A549 (cell line): ENCODE results near the gene PRDM1. TPM values are rescaled to one million over a fixed set of nuclear protein-coding genes. Genes with fewer than 3 reads are reported as not detected.

ENCODE experiments used
- ATAC-seq, 2 experiments: fragments of 200-7000 bp in 1 of 2; fragments of >200 bp in 1 of 2; cut with Nextera tagmentation in 1 of 2; cut with Tn5 transposase in 1 of 2; 3 replicates each; pipeline versions ENCODE4 v1.8.0 to v1.9.1; 2018 to 2020; ENCODE audit warnings: mild to moderate bottlenecking in 1 of 2, moderate library complexity in 1 of 2
- CTCF ChIA-PET: fragments of 300-600 bp; sonication (Branson Sonifier 250); formaldehyde crosslinking; extraction: SDS; loops from one replicate; lab custom pipeline; 2021; ENCODE audit warnings: antibody characterized with exemption, inconsistent platforms; lab: Yijun Ruan, JAX
- POLR2A ChIA-PET: fragments of 350-600 bp; formaldehyde crosslinking; extraction: SDS; loops from one replicate; lab custom pipeline; 2021; ENCODE audit warnings: antibody characterized with exemption, inconsistent platforms; lab: Yijun Ruan, JAX
- DNase-seq, 2 experiments: peaks; one replicate each; pipeline versions ENCODE4 v3.0.0 to v3.0.0-alpha.2; 2011 to 2016; ENCODE audit warnings: low read depth in 1 of 2, low spot score in 1 of 2
- FAIRE-seq: peaks from 2 replicates; lab custom pipeline; 2011; peaks lifted over from hg19 to GRCh38; lab: Jason Lieb, UNC
- H3K27ac ChIP-seq, 2 experiments: fragments of >200 bp; sonication (Bioruptor Twin); formaldehyde crosslinking; 3 replicates each; pipeline ENCODE4 v1.5.1; 2016 to 2017
- H3K4me1 ChIP-seq: fragments of >200 bp; sonication (Bioruptor Twin); formaldehyde crosslinking; 3 replicates; pipeline ENCODE4 v1.6.1; 2016
- H3K4me2 ChIP-seq: fragments of >200 bp; sonication (Bioruptor Twin); formaldehyde crosslinking; 3 replicates; pipeline ENCODE4 v1.6.1; 2016
- H3K4me3 ChIP-seq: fragments of >200 bp; sonication (Bioruptor Twin); formaldehyde crosslinking; 3 replicates; pipeline ENCODE4 v1.5.1; 2016
- H3K9me3 ChIP-seq: fragments of >200 bp; sonication (Bioruptor Twin); formaldehyde crosslinking; 3 replicates; pipeline ENCODE4 v1.6.1; 2016
- ATOH8 ChIP-seq: fragments of 250-450 bp; sonication (Bioruptor Pico); IDR thresholded peaks from 2 replicates; pipeline ENCODE4 v1.5.0; 2020; ENCODE audit warnings: low read depth, mild to moderate bottlenecking, moderate library complexity
- CHD2 ChIP-seq: fragments of 150-350 bp; IDR thresholded peaks from 2 replicates; pipeline ENCODE4 v1.6.1; 2014; ENCODE audit warnings: low read length; ENCODE audit not compliant: partially characterized antibody
- CTCF ChIP-seq: fragments of >200 bp; sonication (Bioruptor Twin); formaldehyde crosslinking; IDR thresholded peaks from 3 replicates; pipeline ENCODE4 v1.5.1; 2016
- E2F6 ChIP-seq: IDR thresholded peaks from 2 replicates; pipeline ENCODE4 v1.6.1; 2012; ENCODE audit warnings: low read depth, borderline replicate concordance
- ELK1 ChIP-seq: fragments of 150-350 bp; IDR thresholded peaks from 2 replicates; pipeline ENCODE4 v1.6.1; 2014; ENCODE audit warnings: low read depth, mild to moderate bottlenecking, low read length
- EP300 ChIP-seq, 2 experiments: fragments of >200 bp; sonication (Bioruptor Twin); formaldehyde crosslinking; IDR thresholded peaks; 2 replicates in 1 of 2; 3 replicates in 1 of 2; pipeline ENCODE4 v1.6.1; 2016 to 2017
- FOXS1 ChIP-seq: fragments of 250-450 bp; sonication (Bioruptor Pico); IDR thresholded peaks from 2 replicates; pipeline ENCODE4 v1.5.0; 2020; ENCODE audit warnings: mild to moderate bottlenecking, moderate library complexity
- HDAC2 ChIP-seq: fragments of 200-600 bp; sonication (generic); IDR thresholded peaks from 2 replicates; pipeline ENCODE4 v1.6.1; 2016
- HOXA7 ChIP-seq: fragments of 250-450 bp; sonication (Bioruptor Pico); IDR thresholded peaks from 2 replicates; pipeline ENCODE4 v1.5.0; 2020; ENCODE audit warnings: mild to moderate bottlenecking, moderate library complexity
- HOXB5 ChIP-seq: fragments of 250-450 bp; sonication (Bioruptor Pico); IDR thresholded peaks from 2 replicates; pipeline ENCODE4 v1.5.0; 2020; ENCODE audit warnings: mild to moderate bottlenecking, moderate library complexity
- JUNB ChIP-seq: fragments of >200 bp; sonication (Bioruptor Twin); formaldehyde crosslinking; IDR thresholded peaks from 2 replicates; pipeline ENCODE4 v1.6.1; 2016
- KDM1A ChIP-seq: fragments of 200-600 bp; sonication (generic); IDR thresholded peaks from 2 replicates; pipeline ENCODE4 v1.6.1; 2016; ENCODE audit warnings: low read depth, mild to moderate bottlenecking
- MAZ ChIP-seq: fragments of 150-350 bp; IDR thresholded peaks from 2 replicates; pipeline ENCODE4 v1.6.1; 2014; ENCODE audit warnings: antibody characterized with exemption, low read depth, low read length, borderline replicate concordance
- NPAS2 ChIP-seq: fragments of 250-450 bp; sonication (Bioruptor Pico); IDR thresholded peaks from 2 replicates; pipeline ENCODE4 v1.8.0; 2022; ENCODE audit warnings: mild to moderate bottlenecking, moderate library complexity, borderline replicate concordance
- USF2 ChIP-seq: fragments of 450-650 bp; IDR thresholded peaks from 2 replicates; pipeline ENCODE4 v1.6.1; 2014; ENCODE audit warnings: antibody characterized with exemption
- WGBS: methylation state at CpG from one replicate; pipeline ENCODE4 v1.1.6; 2017; ENCODE audit errors: missing lambda C conversion rate; 5-methylcytosine and 5-hydroxymethylcytosine counted together
- polyA plus RNA-seq, 4 experiments: library from polyadenylated mRNA; depleted of rRNA in 3 of 4; stranded (reverse); fragments of >200 nt; fragmentation: RNase III in 1 of 4; extraction: RNeasy Plus Mini Kit Qiagen cat#74134 plus additional on column Dnase treatment in 1 of 4; gene quantifications; 2 replicates in 3 of 4; 3 replicates in 1 of 4; pipeline ENCODE4 v1.2.3, GENCODE V29; 2011 to 2017

Gene PRDM1
- polyA plus RNA-seq, 2 of the 4 experiments (the other 2 are of a cell fraction), result 2.6 to 11.2 TPM

- no peak for TF ChIP-seq HDAC2
- TF ChIP-seq, all 56 proteins: peak for 0
These were observed 39.9 kb upstream of the PRDM1 start (continued) for GRCh38 chr6:106046116-106046853.

GRCh38 chr6:106046854-106047200, 39.3 kb upstream of the PRDM1 start:
- H3K4me2 ChIP-seq, result no peak overlapping the region
- no peak for FAIRE-seq
- no peak for TF ChIP-seq ATOH8
- TF ChIP-seq FOXS1 (CRISPR knock-in tag), result no peak
- no peak for TF ChIP-seq JUNB
- no peak for TF ChIP-seq CHD2
- TF ChIP-seq, all 56 proteins: peak for 0
- WGBS, result 86% methylated on average over 1 of the region's 1 CpG
- ATAC-seq, result no peak
- no peak for DNase-seq
- no peak overlapping the region for H3K27ac ChIP-seq
- ChIA-PET POLR2A (no interaction called here), CTCF (no interaction called here)
- no peak overlapping the region for H3K4me3 ChIP-seq
- no peaks in the 10 kb centered on the region for H3K9me3 ChIP-seq
- peaks cover 34% of the 10 kb centered on the region for H3K4me1 ChIP-seq

- ATAC-seq (no peak), DNase-seq (no peak), FAIRE-seq (no peak)
- Histone ChIP-seq H3K4me2 (no peak overlapping the region), H3K4me1 (peaks cover 39% of the 10 kb centered on the region), H3K9me3 (no peaks in the 10 kb centered on the region), H3K4me3 (no peak overlapping the region), H3K27ac (no peak overlapping the region)
- CTCF ChIA-PET, result interaction anchor here (0.5 to 0.6 kb wide), 3 partner anchors 189 to 880 kb away, joined by 3 read pairs; no protein-coding TSS in a partner anchor
- 81% methylated on average over 2 of the region's 2 CpGs for WGBS
- POLR2A ChIA-PET, result no interaction called here
- no peak for TF ChIP-seq USF2
- no peak for TF ChIP-seq MAZ
- TF ChIP-seq NPAS2 (CRISPR knock-in tag), result no peak
- no peak for TF ChIP-seq KDM1A
- TF ChIP-seq HOXB5 (CRISPR knock-in tag), result no peak
- no peak for TF ChIP-seq EP300 (IDR thresholded peaks at IDR 0.05)
- TF ChIP-seq HOXA7 (CRISPR knock-in tag), result no peak
- TF ChIP-seq ELK1, result no peak
- TF ChIP-seq CTCF, result no peak
These were observed 37.8 kb upstream of the PRDM1 start for GRCh38 chr6:106048336-106048735.

GRCh38 chr6:106050538-106050937, 35.6 kb upstream of the PRDM1 start:
- FAIRE-seq (no peak), DNase-seq (no peak), ATAC-seq (no peak)
- ChIA-PET POLR2A (no interaction called here), CTCF (no interaction called here)
- 75% methylated on average over 4 of the region's 4 CpGs for WGBS
- Histone ChIP-seq H3K4me3 (no peak overlapping the region), H3K4me2 (peak overlapping the region; percentile 49; the same call in 1 of the 3 replicates), H3K4me1 (peaks cover 36% of the 10 kb centered on the region), H3K27ac (no peak overlapping the region), H3K9me3 (no peaks in the 10 kb centered on the region)
- TF ChIP-seq E2F6, result no peak
